Panc1 (cell line): ENCODE data around the gene SPSB1. TPM values are rescaled to one million over a fixed set of nuclear protein-coding genes. Genes with fewer than 3 reads are reported as not detected.

Source experiments
- ATAC-seq: fragments of 200-7000 bp; cut with Tn5 transposase; 2 replicates; pipeline ENCODE4 v1.9.1; 2020; ENCODE audit warnings: mild to moderate bottlenecking, moderate library complexity
- BruUV-seq: library from RNA; stranded (reverse); fragments of 400-500 nt; replicated peaks from 2 replicates; lab custom pipeline; 2021; lab: Mats Ljungman, UMichigan
- CTCF ChIA-PET: fragments of 300-600 bp; sonication (Branson Sonifier 250); formaldehyde crosslinking; loops from one replicate; lab custom pipeline; 2022; ENCODE audit warnings: antibody characterized with exemption; lab: Charles Lee
- POLR2A ChIA-PET: fragments of 300-600 bp; sonication (Branson Sonifier 250); formaldehyde crosslinking; loops from one replicate; lab custom pipeline; 2022; ENCODE audit warnings: antibody characterized with exemption; lab: Charles Lee
- DNase-seq: peaks from one replicate; pipeline ENCODE4 v3.0.0-alpha.2; 2010; ENCODE audit warnings: low read depth, low spot score
- H3K27ac ChIP-seq: 2 replicates; pipeline ENCODE4 v1.5.1; 2011; ENCODE audit warnings: mild to moderate bottlenecking, low read length, inconsistent platforms
- H3K27me3 ChIP-seq: fragments of 200-500 bp; sonication (Bioruptor generic); 2 replicates; pipeline ENCODE4 v1.6.0; 2014; ENCODE audit warnings: low read length, inconsistent platforms; ENCODE audit not compliant: control insufficient read depth, insufficient read depth
- H3K36me3 ChIP-seq: fragments of 200-500 bp; sonication (Bioruptor generic); 2 replicates; pipeline ENCODE4 v1.5.1; 2014; ENCODE audit warnings: inconsistent platforms, mild to moderate bottlenecking, low read length, moderate library complexity; ENCODE audit not compliant: control insufficient read depth, insufficient read depth
- H3K4me1 ChIP-seq: 2 replicates; pipeline ENCODE4 v1.5.1; 2011; ENCODE audit warnings: inconsistent platforms, mild to moderate bottlenecking, low read length, moderate library complexity; ENCODE audit not compliant: control insufficient read depth, insufficient read depth
- H3K4me3 ChIP-seq, 2 experiments: 2 replicates each; pipeline ENCODE4 v1.5.1; 2011 to 2012; ENCODE audit warnings: low read depth in 2 of 2, low read length in 2 of 2, mild to moderate bottlenecking in 2 of 2, inconsistent platforms in 1 of 2, moderate library complexity in 1 of 2
- H3K9me3 ChIP-seq: fragments of 200-500 bp; sonication (Bioruptor generic); 2 replicates; pipeline ENCODE4 v1.5.1; 2014; ENCODE audit warnings: low read depth, mild to moderate bottlenecking, inconsistent platforms, low read length, moderate library complexity; ENCODE audit not compliant: control insufficient read depth, insufficient read depth
- CTCF ChIP-seq: fragments of 450-650 bp; IDR thresholded peaks from 2 replicates; pipeline ENCODE4 v1.5.1; 2017; ENCODE audit warnings: mild to moderate bottlenecking
- POLR2AphosphoS5 ChIP-seq: IDR thresholded peaks from 2 replicates; pipeline ENCODE4 v1.6.1; 2012; ENCODE audit warnings: mild to moderate bottlenecking, low read depth, low read length, moderate library complexity
- REST ChIP-seq, 2 experiments: IDR thresholded peaks; 2 replicates each; pipeline ENCODE4 v1.6.1; 2011 to 2012; ENCODE audit warnings: low read depth in 2 of 2, control low read depth in 1 of 2, low read length in 1 of 2, mild to moderate bottlenecking in 1 of 2, moderate library complexity in 1 of 2; ENCODE audit not compliant: insufficient read depth in 1 of 2
- SIN3A ChIP-seq: IDR thresholded peaks from 2 replicates; pipeline ENCODE4 v1.6.1; 2012; ENCODE audit warnings: low read depth, mild to moderate bottlenecking, low read length, moderate library complexity, borderline replicate concordance; ENCODE audit not compliant: insufficient read depth
- TCF7L2 ChIP-seq: IDR thresholded peaks from 2 replicates; pipeline ENCODE4 v1.6.1; 2011; ENCODE audit warnings: mild to moderate bottlenecking, low read depth, low read length, inconsistent platforms
- in situ Hi-C: cut with HindIII; loops from 2 replicates; pipeline ENCODE4 v1.10.0; 2016; ENCODE audit warnings: low sequenced_read_pairs, low pct_unique_long_range_greater_than_20kb
- intact Hi-C: fragments of 100-400 bp; cut with micrococcal nuclease; formaldehyde crosslinking; loops from one replicate; pipeline ENCODE4 v1.10.0; 2022; ENCODE audit not compliant: unreplicated experiment
- total RNA-seq: library from RNA; stranded (reverse); gene quantifications from one replicate; pipeline ENCODE4 v1.2.1, GENCODE V29; 2021; ENCODE audit not compliant: unreplicated experiment

SPSB1 gene
- total RNA-seq, 1 experiment from 2014 or later: 73.7 TPM

GRCh38 chr1:9293241-9293532 lies 493 bp downstream of the SPSB1 start:
- POLR2A ChIA-PET: no interaction called here

GRCh38 chr1:9293533-9294404 lies 1.1 kb downstream of the SPSB1 start:
- Histone ChIP-seq H3K9me3 (no peaks in the 10 kb centered on the region; the same call in 1 of the 2 replicates), H3K4me3 (peak overlapping the region; percentile 62 to 96), H3K36me3 (no peaks in the 10 kb centered on the region; the same call in 1 of the 2 replicates), H3K27me3 (no peaks in the 10 kb centered on the region), H3K4me1 (peaks cover 63% of the 10 kb centered on the region), H3K27ac (peak overlapping the region; percentile 80)
- TSS peak; percentile 70 for BruUV-seq
- in situ Hi-C loops: no loop called here
- DNase-seq (no peak), ATAC-seq (peak; percentile 25)
- intact Hi-C loops: no loop called here
- TF ChIP-seq POLR2AphosphoS5 (no peak), CTCF (no peak), SIN3A (no peak), REST (IDR thresholded peaks at IDR 0.05; ENCODE audit: insufficient read depth in 1 of 2, low read depth in 2 of 2, low read length in 1 of 2) (no peak), TCF7L2 (no peak)
- POLR2A ChIA-PET: no interaction called here
- CTCF ChIA-PET: no interaction called here

More at GRCh38 chr1:9293241-9293532, 493 bp downstream of the SPSB1 start:
- ATAC-seq: peak; percentile 19
- no TSS peak for BruUV-seq
- DNase-seq: no peak
- no peaks in the 10 kb centered on the region for H3K27me3 ChIP-seq
- CTCF ChIA-PET: no interaction called here
- intact Hi-C loops: no loop called here
- H3K27ac ChIP-seq: no peak overlapping the region
- TF ChIP-seq CTCF (no peak), TCF7L2 (no peak), POLR2AphosphoS5 (no peak), SIN3A (0 out of 2 replicates have a peak, but pooled peaks have one; percentile 23)
- H3K4me1 ChIP-seq: peaks cover 59% of the 10 kb centered on the region
- peaks cover 4% of the 10 kb centered on the region; the same call in 1 of the 2 replicates for H3K9me3 ChIP-seq
- in situ Hi-C loops: no loop called here
- no peaks in the 10 kb centered on the region; the same call in 1 of the 2 replicates for H3K36me3 ChIP-seq
- peak overlapping the region; percentile 62 to 96 for H3K4me3 ChIP-seq
